Measurements from ENCODE around the gene OR2H2.

Gene OR2H2

DNA sequence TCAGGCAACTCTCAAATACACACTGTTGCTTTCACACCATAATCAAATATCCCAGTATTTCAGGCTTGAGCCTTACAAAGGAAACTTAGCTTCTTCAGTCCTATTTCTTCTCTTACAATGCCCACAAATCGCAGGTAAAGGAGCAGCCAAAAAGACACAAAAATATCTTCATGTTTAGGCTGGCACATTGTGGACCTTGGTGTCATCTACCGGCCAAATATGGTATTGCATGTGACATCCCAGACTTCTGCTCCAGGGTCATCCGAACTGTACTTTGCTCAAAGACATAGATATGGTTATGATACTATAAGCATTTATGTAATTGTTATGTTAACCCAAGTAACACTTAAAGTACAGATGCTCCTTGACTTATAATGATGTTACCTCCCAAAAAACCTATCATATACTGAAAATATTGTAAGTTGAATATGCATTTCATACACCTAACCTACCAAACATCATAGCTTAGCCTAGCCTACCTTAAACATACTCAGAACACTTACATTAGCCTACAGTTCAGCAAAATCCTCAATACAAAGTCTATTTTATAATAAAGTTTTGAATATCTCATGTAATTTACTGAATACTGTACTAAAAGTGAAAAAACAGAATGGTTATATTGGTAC, 4.6 kb downstream of the OR2H2 start:
- H3K4me3 ChIP-seq = no peak overlapping the region
- H3K27ac ChIP-seq = no peak overlapping the region

DNA sequence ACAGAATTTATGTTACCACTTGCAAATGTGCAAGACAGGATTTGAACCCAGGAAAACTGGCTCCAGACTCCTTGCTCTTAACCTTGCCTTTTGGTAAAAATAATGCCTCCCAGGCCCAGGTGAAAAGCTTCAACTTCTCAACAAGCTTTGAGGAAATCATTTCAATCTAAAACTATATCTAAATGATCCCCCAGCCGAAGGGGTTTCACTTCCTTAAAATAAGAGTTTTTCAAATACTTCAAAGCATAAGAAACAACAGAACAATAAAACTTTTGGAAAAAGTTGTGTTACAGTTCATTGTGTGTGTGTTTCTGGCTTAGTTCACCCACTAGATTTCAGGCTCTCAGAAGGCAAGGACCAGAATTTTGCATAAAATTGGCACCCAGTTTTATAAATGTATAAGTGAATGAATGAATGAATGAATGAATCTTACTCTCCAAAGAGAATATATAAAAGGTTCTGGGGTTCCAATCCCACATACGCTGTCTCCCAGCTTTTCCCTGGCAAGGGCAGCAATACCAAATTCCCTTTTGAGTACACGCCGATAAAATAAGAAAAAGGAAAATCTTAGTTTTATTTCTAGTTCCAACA, 5.4 kb downstream of the OR2H2 start:
- Histone ChIP-seq H3K27ac (no peak overlapping the region), H3K4me3 (no peak overlapping the region)

DNA sequence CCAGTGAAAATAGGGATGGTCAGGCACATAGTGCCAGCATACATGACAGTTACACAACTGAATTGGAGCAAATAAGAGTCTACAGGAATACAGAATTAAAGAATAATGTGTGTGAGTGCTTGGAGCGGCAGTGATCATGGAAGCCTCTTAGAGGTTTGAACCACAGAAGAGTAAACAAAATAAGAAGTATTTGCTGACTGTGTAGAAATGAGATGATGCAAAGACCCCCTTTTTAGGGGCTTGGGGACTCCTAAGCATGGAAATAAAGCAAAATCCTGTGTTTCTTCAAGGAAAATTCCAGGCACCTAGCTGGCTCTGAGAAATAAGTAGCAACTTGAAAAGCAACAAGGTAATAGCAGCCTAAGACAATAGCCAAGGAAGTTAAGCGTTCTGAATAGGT, 6.8 kb downstream of the OR2H2 start:
- Histone ChIP-seq H3K4me3 (no peak overlapping the region), H3K27ac (no peak overlapping the region)

DNA sequence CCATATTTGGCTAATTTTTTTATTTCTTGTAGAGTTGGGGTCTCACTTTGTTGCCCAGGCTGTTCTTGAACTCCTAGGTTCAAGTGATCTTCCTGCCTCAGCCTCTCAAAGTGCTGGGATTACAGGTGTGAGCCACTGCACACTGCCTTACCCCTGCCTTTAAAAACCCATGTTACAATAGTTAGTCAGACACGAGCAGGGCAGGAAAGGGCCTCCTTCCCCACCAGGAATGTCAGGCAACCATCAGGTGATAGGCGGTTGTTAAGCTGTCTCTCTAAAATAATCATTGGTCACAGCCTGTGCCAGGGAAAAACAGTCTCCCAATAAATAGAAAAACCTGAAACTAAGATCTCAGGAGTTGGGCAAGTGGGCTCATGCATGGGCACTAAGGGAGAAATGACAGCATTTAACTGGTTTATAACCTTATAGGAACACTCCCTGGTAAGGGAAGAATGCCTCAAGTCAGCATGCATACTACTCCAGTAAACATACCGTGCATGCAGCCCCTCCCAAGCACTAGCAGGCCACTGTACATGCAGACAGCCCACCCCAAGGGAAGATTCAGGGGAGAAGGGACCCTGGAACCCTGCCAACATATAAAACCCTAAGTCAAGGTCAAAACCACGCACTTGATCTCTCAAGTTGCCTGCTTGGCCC, 8.4 kb downstream of the OR2H2 start:
- no peak overlapping the region for H3K4me3 ChIP-seq
- no peak overlapping the region for H3K27ac ChIP-seq

DNA sequence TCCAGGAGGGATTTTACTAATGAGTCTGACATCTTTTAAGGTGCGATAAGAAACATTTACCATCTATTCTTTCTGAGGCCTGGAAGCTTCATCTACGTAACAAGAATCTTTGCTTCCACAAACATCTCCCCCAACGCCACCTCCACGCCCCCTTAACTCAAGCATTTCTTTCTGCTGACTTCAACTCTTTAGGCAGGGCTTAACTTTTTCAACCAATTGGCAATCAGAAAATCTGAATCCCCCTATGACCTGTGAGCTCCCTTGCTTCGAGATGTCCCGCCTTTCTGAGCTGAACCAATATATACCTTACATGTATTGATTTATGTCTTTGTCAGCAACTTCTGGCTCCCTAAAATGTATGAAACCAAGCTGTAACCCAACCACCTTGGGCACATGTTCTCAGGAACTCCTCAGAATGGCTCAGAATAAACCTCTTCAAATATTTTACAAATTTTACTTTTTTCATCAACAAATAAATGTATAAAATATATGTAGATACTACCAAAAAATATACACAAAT, 11.5 kb downstream of the OR2H2 start:
- Histone ChIP-seq H3K4me3 (no peak overlapping the region), H3K27ac (no peak overlapping the region)

DNA sequence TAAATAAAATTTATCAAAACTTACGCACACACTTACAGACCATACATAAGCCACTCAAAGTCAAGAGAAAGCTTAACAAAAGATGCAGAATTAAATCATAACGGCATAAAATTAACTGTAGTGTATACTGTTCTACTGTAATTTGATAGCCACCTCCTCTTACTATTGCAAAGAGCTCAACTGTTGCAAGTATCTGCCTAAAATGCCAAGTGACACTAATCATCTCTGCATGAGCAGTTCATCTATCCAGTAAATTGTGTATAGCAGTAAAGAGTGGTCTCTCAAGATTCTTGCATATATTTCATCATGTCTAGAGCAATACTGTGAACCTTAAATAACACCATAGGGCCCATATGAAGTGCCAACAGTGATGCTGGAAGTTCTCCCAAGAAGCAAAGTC, 12.3 kb downstream of the OR2H2 start:
- H3K4me3 ChIP-seq = no peak overlapping the region
- no peak overlapping the region for H3K27ac ChIP-seq

DNA sequence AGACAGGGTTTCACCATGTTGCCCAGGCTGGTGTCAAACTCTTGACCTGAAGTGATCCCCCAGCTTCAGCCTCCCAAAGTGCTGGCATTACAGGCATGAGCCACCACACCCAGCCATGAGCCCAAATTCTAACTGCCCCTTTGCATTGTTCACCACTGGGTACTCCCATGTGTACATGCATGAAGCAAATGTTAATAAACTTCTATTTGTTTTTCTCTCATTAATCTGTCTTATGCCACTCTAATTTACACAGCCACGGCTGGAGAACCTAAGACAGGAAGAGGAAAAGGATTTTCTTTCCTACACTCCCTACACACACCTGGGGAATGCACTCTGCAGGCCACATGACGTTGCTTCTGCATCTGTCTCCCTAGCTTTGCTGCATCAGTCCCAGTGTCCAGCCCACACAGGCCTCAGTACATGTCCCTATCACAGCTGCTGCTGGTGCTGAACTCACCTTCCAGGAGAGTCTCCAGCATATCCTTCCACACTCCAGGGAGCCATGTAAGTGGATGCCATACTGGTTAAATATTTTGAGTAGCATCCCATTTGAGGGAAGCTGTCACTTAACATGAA, 13.3 kb downstream of the OR2H2 start:
- Histone ChIP-seq H3K27ac (no peak overlapping the region), H3K4me3 (no peak overlapping the region)

DNA sequence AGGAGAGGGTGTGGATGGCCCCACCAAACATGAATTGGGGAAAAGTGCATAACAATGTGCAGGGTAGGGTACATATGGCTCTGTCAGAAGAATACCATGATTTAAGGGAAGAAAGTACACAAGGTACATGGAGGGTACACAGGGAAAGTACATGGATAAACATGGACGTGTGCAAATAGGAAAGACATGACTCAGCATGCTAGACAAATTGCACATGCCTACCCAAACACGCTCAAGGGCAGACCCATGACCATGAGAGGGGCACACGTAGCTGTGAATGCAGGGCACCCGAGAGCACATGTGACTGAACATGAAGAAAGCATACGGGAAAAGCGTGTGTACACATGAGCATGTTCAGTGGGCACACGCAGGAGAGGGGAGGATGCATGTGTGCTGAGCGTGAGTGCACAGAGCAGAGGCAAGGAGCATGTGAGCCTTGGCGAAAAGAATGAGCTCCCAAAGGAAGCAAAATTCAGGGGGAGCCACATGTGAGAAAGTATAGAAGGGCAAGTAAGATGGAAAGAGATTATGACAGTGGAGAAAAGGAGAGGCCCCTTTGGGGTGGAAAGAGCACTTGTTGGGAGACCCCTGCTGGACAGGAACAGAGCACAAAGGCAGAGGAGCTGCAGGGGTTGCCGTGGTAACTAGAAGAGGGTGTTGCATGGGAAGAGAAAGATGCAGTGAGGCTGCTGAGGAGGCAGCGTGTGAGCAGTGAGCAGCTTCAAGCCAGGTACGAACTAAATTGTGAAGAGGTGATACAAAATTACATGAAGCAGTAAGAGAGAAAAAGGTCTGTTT, 17.8 kb downstream of the OR2H2 start:
- H3K4me3 ChIP-seq = no peak overlapping the region
- H3K27ac ChIP-seq = no peak overlapping the region

DNA sequence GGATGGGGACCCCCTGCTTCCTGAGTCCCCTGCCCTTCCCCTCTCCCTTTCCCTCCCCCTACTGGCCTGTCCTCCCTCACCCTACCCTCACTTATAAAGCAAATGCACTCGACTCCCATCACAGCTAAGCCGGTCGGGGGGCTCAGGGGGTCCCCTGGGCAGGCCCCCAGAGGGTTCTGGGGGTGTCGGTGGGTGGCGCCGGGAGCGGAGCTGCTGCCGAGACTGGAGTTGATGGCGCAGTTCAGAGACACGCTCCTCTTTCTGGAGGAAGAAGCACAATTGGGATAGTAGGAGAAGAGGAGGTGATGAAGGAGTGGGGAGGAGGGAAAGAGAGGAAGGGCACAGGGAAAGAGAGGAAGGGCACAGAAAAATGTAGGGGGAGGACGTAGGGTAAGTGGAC, 18.5 kb downstream of the OR2H2 start:
- H3K27ac ChIP-seq = no peak overlapping the region
- no peak overlapping the region for H3K4me3 ChIP-seq

DNA sequence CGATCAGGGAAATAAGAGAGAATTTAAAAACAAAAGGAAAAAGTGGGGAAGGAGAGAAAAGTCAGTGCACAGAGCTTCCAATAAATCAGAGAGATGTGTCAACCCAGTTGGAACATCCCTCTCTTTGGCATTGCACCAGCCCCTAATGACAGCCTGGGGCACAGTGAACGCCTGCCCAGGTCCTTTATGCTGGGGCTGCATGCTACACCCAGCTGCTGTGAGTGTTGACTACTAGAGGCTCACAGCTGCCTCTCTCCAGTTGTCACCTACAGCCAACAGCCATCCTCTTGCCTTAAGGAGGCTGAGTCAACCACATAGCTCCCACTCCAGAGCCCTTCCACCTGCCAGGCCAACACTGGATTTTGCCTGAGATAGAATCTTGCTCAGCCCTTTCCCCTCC, 19.0 kb downstream of the OR2H2 start:
- Histone ChIP-seq H3K4me3 (no peak overlapping the region), H3K27ac (no peak overlapping the region)

DNA sequence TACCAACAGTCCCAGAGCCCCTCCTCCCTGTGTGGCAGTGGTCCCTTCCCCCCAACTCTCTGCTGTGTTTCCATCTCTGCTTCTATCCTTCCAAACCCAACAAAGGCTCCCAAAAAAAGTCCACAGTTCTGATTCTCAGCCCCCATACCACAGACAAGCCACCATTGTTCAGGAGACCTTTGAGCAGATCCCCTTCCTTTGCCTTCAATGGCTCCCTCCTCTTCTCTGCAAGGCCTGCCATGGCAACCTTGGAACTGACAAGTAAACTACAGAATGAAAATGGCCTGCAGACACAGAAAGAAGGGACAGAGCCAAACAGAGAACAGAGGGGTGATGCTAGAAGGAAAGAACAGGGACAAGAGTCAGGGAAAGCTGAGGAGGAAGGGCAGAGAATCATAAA, 23.2 kb downstream of the OR2H2 start:
- Histone ChIP-seq H3K27ac (no peak overlapping the region), H3K4me3 (no peak overlapping the region)

DNA sequence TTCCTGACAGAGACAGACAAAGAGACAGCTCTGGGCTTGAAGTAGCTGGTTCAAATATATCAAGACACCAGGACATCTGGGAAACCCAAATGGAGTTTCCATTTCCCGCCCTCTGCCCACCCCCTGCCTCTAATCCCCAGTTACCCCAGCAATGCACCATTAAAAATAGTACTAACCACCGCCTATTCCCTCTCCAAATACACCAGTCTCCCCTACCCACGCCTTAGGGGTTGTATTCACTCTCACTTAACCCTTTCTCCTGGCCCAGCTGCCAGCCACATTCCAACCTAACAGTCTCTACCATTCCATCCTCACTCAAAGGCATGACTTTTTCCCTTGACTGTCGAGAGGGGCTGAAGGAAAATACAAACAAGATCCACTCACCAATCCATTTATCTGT, 25.6 kb downstream of the OR2H2 start:
- Histone ChIP-seq H3K4me3 (no peak overlapping the region), H3K27ac (no peak overlapping the region)

DNA sequence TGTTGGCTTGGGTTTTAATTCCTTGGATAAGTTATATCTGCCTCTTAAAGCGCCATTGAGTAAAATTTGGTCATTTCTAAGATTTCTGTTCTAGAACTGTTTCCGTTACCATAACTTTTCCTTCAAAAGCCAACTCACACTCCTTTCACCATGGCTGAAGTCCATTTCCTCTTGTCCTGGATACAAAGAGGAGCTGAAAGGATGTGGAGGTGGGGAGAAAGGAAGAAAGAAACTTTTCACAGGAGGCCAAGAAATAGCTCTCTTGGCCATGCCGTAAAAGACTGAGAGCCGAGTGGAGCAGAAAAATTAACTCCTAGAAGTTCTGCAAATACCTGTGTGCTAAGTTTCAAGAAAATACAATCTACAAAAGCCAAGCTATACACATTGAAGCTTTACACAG, 26.5 kb downstream of the OR2H2 start:
- Histone ChIP-seq H3K4me3 (no peak overlapping the region), H3K27ac (no peak overlapping the region)

DNA sequence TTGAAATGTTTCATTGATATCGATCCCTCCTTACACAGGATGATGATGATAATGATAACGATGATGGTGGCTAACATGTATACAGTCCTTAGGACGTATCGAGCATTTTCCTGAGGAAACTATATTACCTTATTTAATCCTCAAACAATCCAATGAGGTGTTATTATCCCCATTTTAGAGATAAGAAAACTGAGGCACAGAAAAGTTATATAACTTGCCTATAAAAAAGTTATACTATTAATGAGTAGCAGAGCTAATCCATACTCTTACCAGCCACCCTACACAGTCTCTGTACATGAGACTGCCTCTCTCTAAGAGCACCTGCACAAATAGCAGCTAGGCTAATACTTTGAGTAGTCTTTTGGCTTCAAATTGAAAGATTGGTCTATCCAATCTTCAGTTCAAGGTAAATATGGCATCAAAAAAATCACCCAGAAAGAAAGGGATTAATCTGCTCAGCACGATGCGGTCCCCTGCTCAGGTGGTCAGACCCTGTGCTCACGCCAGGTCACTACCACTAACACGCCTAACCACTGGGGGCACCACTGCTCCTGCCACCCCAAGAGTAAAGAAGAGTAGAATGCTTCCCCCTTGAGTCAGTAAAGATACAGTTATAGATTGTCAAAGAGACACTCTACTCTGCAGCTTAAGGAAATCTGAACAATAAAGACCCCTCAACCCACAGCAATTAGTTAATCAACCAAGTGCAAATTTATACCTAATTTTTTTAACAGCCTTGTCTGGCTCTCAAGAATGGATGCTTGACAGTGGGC, 33.0 kb downstream of the OR2H2 start:
- Histone ChIP-seq H3K27ac (no peak overlapping the region), H3K4me3 (no peak overlapping the region)

DNA sequence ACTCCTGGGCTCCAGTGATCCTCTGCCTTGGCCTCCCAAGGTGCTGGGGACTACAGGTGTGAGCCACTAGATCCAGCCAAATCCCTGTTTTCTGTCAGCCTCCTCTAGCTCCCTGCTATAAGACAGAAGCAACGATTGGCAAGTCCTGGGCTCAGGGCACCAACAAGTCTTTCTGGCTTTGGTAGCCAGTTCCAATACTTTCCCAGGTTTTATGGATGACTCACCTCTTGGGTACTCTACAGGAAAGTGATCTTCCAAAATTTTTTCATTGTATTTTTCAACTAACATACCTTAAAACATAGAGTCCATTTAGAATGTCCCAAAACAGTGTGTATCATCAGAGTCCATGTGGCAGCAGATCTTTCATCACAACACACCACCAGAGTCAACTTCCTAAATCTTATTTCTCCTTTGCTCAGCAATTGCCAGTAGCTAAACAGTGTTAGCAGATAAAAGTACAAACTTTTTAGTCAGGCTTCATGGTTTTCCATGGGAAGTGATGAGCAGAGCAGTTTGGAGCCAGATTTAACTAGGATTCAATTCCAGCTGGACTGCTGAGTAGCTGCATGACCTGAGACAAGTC, 34.7 kb downstream of the OR2H2 start:
- Histone ChIP-seq H3K4me3 (no peak overlapping the region), H3K27ac (no peak overlapping the region)

DNA sequence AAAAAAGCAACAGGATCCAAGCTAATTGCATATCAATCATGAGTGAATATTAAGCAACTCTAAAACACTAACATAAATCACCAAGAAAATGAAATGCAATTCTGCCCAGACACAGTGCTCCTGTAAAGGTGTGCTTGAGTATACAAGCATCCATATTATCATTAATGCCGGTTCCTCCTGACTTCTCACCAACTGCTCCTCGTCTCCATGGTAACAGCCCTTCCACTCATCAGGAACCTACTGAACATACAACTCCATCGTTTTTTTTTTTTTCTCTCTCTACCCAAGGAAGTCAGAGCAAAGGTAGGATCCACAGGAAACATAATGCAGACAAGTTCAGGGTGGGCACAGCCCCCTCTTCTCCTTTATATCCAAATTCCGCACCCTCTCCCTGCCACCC, 35.7 kb downstream of the OR2H2 start:
- no peak overlapping the region for H3K27ac ChIP-seq
- H3K4me3 ChIP-seq = no peak overlapping the region

DNA sequence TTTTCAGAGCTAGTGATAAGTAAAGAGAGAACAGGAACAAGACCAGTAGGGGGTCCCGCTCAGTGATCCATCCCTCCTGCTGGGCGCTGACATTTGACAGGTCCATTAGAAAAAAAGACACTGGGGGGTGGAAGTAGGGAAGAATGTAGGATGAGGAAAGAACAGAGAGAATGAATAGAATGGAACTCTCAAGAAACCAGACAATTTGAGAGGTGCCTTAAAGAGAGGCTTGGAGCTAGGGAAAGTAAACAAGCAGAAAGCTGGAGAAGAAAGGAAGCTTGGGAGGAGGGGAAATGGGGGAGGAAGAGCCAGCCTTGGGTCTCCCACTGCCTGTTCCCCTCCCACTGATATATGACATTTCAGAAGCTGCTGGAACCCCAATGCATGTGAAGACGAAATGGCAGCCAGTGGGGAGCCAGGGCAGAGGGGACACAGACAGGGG, 39.6 kb downstream of the OR2H2 start:
- no peak overlapping the region for H3K27ac ChIP-seq
- no peak overlapping the region for H3K4me3 ChIP-seq

DNA sequence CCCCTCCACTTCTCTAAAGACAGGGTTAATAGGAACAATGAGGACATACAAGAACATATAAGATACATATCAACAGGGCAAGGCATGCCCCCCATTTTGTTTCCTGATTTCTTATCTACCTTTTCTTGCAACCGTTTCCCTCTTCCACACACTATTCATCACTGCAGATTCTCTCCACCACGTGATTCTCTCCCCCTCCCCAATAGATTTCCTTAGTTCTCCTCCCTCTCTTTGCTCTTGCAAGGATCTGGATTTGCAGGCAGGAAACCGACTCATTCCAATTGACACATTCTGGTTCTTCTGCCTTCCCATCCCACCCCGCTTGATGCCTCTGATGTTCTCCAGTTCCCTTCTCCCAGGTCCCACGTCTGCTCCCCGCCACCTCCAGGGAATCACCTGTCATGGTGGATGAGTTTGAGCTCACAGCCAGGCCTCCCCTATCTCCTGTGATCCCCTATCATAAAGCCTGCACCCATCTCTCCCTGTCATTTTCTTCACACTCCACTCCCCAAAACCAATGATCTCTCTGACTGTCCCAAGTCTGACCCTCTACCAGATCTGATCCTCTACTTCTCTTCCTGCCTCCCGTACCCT, 40.5 kb downstream of the OR2H2 start:
- no peak overlapping the region for H3K27ac ChIP-seq
- H3K4me3 ChIP-seq = no peak overlapping the region
